Measurements from ENCODE around the gene KRT81.

DNA sequence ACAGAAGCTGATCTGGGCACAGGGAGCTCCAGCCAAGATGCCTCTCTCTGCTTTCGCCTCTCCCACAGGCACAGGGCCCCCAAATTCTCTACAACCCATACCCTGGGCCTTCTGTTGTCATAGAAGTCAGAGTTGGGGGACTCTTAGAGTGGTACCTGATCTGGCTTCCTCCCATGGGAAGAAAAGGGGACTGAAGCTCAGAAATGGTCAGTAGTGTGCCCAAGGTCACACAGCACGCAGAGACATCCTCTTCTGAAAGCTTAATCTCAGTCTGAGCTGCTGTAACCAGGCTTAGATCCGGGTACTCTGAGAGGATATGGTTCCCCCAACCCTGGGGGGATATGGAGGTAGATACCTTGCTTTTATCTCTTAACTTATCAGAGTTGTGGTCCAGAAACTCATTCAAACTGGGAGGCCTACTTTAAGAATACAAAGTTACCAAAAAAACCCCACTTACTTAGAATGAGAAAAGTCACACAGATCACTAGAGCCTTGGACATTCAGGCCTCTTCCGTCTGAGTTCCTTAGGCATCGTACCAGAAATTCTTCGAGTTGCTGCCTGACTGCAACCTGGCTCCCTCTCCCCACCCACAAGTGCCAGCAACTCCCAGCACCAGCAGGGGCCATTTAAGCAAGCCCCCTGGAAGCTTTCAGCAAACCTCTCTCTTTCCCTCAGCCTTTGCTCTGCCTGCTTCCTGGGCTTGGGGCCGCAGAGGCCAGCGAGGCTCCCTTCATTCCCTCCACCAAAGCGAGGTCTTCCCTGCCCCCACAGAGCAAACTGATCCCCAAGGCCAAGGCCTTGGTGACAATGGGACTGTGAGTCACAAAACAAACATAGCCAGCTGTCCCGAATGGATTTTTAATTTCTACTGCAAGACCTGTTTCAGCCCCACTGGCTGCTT is 44.4 kb downstream of the KRT81 start:
- TF ChIP-seq POLR2A (IDR thresholded peaks at IDR 0.05; ENCODE audit: low read length) = no peak
- no peak for TF ChIP-seq GATA1 (IDR thresholded peaks at IDR 0.05; ENCODE audit: low read depth, low read length)

Data from erythroblast (primary cell).